HG03439 (cell line): ENCODE measurements around the gene HNRNPAB.

ENCODE experiments used
- ATAC-seq: cut with Tn5 transposase; IDR thresholded peaks from one replicate; pipeline ENCODE4 v1.9.1; 2021; ENCODE audit warnings: mild to moderate bottlenecking, moderate library complexity; ENCODE audit not compliant: unreplicated experiment

Gene HNRNPAB

DNA sequence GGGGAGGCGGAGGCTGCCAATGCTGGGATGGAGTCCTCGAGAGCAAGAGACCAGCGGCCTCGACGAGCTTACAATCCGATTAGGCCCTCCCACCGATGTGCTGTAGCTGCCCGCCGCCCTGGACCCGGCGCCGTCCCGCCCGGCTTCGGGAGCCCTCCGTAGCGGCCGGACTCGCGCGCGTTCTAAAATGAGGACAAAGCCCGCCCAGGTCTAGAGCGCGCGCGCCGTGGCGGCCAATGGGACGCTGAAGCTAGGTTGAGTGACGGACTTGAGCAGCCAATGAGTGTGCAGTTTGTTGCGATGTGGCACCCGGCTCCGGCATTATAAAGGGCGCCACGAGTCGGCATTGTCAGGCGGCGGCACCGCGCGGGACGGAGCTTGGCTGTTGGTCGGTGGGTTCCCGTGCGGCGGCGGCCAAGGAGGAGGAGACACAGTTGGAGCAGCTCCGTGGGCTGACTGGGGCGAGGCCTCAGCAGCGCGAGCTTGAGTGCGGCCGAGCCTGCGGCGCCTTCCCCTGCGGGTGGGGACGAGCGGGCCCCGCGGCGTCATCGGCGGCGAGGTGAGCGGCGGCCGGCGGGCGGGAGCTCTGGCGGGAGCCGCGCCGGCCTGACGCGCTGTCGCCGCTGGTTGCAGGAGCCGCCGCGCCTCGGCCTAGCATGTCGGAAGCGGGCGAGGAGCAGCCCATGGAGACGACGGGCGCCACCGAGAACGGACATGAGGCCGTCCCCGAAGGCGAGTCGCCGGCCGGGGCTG, at the start of gene HNRNPAB:
Gene HNRNPAB (plus strand): TSS at position 352 of the 753 bp plus-strand sequence. CDS start 305 bp downstream, at position 657.
- ATAC-seq, result peak; percentile 80

DNA sequence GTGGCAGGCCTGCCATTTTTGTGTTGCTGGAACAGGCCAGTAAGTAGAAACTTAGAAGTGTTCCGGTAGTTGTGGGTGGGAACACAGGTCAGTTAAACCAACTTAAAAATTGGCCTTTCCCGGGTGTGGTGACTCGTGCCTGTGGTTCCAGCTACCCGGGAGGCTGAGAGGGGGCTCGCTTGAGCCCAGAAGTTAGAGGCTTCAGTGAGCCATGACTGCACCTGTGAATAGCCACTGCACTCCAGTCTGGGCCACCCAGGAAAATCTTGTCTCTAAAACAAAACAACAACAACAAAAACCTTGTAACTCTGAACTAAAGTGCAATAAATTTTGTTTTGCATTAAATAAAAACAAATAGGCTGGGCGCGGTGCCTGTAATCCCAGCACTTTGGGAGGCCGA, 49.3 kb upstream of the HNRNPAB start:
- ATAC-seq, result no peak

GRCh38 chr5:178160176-178160575, 44.2 kb upstream of the HNRNPAB start:
- ATAC-seq, result no peak

GRCh38 chr5:178162481-178162880, 41.9 kb upstream of the HNRNPAB start:
- no peak for ATAC-seq

- peak; percentile 92 for ATAC-seq
Observed at GRCh38 chr5:178163772-178164735, 40.3 kb upstream of the HNRNPAB start.

GRCh38 chr5:178165581-178165980, 38.8 kb upstream of the HNRNPAB start:
- no peak for ATAC-seq

DNA sequence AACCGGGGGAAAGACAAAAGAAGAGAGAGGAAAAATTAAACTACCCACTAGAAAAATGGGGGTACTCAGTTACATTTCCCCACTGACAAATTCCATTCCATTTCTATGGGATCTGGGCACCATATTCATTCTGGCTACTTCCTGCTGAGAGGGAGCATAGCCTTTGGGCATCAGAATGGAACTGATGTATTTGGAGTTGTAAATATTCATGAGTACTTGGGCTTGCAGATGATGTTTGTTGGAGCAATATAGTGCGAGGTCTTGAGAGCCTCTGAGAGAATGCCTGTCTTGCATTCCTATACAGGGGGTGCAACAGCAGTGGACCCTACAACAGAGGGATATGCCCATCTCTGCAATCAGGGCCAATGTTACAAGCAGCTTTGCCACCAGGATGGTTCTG, 33.9 kb upstream of the HNRNPAB start:
- no peak for ATAC-seq

DNA sequence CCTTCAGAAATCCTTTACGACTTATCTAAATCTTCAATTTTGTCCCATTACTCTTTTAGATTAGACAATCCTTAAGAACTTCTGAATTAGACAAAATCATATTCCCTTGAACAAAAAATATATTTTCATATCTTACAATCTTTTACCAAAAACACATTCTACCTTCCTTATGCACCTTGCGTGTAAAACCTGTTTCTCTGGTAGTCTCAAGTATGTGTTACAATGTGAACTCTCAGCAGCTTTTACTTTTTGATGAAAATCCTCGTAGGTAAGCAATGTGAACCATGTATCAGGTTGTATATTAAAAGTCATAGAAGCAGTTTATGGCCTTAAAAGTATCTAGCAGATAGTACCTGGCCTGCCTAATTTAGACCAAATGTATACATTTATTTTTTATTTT, 29.9 kb upstream of the HNRNPAB start:
- no peak for ATAC-seq

DNA sequence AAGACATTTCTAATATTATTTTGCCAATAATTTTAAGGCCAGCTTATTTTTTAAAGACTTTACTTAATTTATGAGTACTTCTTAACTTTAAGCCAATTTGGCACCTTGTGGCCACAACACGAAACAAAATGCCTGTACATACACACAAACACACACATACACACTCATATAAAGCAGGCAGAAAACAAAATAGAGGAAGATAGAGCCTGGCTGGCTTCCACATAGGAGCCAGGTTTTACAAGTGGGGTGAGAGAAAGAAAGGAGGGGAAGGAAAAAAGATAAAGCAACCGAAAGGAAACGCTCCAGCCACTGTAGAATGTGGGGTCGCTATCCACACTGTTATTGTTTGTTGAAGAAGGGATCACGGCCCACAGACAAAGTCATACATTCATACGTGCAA, 27.5 kb upstream of the HNRNPAB start:
- no peak for ATAC-seq

GRCh38 chr5:178177569-178177968, 26.8 kb upstream of the HNRNPAB start:
- ATAC-seq, result no peak

DNA sequence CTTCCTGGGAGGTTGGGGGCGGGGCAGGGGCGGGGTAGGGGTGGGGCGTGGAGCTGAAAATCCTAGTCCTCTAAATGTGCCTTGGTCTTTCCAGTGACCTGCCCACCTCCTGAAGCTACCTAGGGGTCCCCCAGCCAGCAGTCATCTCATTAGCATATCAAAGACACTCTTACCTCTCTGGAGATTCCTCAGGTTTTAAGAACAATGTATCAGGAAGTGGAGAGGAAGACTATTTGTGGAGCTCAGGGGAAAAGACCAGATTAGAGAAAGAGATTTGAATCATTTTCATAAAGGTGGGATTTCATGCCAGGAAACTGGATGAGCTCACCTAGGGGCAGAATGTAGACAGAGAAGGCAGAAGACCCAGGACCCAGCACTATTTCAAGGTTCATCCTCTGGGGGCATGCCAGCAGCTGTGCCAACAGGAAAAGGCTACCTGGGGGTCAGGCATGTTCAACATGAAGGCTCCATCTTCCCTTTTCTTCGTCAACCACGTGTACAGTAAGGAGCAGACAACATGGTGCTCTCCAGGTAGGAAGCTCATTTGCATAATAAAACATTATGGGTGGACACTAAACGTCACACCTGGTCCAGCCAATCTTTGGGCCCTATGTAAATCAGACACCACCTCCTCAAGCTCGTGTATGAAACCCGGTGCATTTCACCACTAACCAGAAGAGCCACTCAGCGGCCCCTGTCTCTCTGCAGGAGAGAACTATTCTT, 24.0 kb upstream of the HNRNPAB start:
- ATAC-seq, result no peak

DNA sequence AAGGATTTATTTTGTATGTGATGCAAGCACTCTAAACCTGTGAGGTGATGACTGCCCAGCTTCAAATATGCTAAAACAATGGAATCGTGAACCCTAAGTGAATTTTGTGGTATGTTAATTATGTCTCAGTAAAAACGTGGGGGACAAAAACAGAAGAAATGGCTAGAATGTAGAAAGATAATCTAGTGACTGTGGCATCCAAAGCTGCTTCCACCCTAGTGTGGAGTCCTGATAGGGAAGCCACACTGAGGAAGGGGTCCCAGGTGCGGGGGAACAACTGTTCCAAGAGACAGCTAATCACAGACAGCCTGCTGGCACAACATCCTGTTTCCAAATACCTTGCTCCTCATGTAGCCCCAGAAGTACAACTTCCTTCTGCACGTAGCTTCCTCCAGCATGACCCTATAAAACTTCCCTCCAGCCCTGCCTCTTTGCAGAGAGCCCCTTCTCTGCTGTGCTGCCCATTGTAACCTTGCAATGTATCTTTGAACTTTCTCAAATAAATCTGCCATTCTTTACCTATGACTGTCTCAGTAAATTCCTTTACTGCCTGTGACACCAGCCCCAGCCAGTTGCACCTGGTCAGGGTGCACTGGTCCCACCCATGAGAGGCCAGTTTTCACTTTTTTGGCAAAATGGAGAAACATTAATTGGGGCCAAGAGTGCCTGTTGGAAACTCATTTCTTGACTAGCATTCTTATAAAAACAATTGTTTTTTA, 22.0 kb upstream of the HNRNPAB start:
- ATAC-seq, result no peak

- no peak for ATAC-seq
Observed at GRCh38 chr5:178186427-178186826, 17.9 kb upstream of the HNRNPAB start.

DNA sequence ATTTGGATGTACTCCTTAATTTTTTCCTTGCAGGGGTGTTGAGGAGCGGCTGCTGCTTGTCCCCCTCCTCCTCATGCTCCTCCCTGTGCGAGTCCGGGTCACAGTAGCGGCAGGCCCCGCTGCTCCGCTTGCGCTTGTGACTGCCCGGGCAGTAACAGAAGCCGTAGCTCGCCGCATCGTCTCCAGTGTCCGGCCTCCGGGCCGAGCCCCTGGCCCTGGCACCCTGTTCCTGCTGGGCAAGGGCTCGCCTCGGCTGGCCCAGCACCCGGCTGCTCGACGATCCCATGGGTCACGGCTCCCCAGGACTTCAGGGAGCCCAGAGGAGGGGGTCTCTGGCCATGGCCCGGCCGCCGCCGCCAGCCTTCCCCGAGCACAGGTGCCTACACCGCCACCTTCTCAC, 17.3 kb upstream of the HNRNPAB start, which contains the start of gene GMCL2:
Gene GMCL2 (minus strand): TSS at position 358 of the 400 bp plus-strand sequence. CDS start 72 bp downstream, at position 286.
- ATAC-seq, result no peak

- ATAC-seq, result no peak
Observed at GRCh38 chr5:178189433-178189832, 14.9 kb upstream of the HNRNPAB start.

DNA sequence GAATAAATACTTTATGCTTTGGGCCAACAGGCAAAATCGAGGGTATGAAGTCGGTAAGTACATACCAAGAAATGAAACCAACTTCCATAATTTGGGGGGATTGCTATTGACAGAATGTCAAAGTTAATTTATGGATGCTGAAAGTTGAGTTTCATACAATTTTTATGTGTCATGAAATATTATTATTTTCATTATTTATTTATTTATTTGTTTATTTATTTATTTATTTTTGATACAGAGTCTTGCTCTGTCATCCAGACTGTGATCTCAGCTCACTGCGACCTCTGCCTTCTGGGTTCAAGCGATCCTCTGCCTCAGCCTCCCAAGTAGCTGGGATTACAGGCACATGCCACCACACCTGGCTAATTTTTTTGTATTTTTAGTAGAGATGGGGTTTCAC, 12.7 kb upstream of the HNRNPAB start:
- ATAC-seq, result no peak

DNA sequence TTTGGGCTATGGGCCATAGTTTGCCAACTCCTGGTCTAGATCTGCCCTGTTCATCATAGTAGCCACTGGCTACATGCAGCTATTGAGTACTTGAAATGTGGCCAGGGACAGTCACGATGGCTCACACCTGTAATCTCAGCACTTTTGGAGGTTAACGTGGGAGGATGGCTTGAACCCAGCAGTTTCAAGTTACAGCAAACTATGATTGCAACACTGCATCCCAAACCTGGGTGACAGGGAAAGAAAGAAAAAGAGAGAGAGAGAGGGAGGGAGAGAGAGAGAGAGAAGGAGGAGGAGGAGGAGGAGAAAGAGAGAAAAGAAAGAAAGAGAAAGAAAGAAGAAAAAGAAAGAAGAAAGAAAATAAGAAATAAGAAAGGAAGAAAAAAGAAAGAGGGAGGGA, 12.1 kb upstream of the HNRNPAB start:
- ATAC-seq, result no peak

DNA sequence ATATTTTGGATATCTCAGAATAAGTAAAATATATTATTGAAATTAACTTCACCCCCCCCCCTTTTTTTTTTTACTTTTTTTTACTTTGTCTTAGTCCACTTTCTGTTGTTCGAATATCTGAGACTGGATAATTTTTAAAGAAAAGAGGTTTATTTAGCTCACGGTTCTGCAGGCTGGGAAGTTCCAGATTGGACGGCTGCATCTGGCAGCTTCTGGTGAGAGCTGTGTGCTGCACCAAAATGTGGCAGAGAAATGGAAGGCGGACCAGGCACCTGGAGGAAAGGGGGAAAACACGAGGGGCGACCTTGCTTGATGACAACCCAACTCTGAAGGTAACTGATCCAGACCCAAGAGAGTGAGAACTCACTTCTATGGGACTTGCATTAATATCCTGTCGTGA, 11.5 kb upstream of the HNRNPAB start:
- ATAC-seq, result no peak

DNA sequence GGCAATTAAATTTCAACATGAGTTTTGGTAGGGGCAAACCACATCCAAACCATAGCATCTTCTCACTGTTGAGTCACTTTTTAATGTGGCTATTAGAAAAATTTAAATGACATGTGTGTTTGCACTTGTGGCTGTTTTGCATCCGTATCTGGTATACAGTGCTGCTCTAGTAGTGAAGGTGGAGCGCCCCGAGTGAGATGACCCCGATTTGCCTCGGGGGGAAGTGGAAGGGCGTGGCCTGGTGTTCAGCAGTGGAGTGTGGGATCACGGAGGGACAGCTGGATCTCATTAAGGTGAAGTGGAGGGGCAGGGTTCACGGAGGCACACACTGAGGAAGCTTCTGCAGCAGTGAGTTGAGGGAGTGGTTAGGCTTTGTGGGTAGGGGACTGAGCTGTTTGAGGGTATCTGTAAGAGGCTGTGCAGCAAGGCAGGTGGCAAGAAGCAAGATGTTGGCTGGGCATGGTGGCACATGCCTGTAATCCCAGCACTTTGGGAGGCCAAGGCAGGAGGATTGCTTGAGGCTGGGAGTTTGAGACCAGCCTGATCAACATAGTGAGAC, 11.0 kb upstream of the HNRNPAB start:
- no peak for ATAC-seq

- no peak for ATAC-seq
Observed at GRCh38 chr5:178194026-178194425, 10.3 kb upstream of the HNRNPAB start.
